Bronchial epithelial cell (primary cell): ENCODE results near the gene NRIP2. TPM values are rescaled to one million over a fixed set of nuclear protein-coding genes. Genes with fewer than 3 reads are reported as not detected.

Experiments used
- DNase-seq: peaks from one replicate; pipeline ENCODE4 v3.0.0-alpha.2; 2010; ENCODE audit warnings: low read depth
- FAIRE-seq: peaks from 2 replicates; lab custom pipeline; 2011; peaks lifted over from hg19 to GRCh38; lab: Jason Lieb, UNC
- H3K27me3 ChIP-seq: 2 replicates; pipeline ENCODE4 v1.5.1; 2011; ENCODE audit warnings: low read length; ENCODE audit not compliant: control insufficient read depth, insufficient read depth
- H3K36me3 ChIP-seq: 2 replicates; pipeline ENCODE4 v1.5.1; 2011; ENCODE audit warnings: low read length; ENCODE audit not compliant: control insufficient read depth, insufficient read depth
- H3K4me3 ChIP-seq: 2 replicates; pipeline ENCODE4 v1.5.1; 2011; ENCODE audit warnings: mild to moderate bottlenecking, low read depth, low read length, control low read depth
- CTCF ChIP-seq: IDR thresholded peaks from 2 replicates; pipeline ENCODE4 v1.5.1; 2011; ENCODE audit warnings: mild to moderate bottlenecking, moderate library complexity, low read length, control low read depth, inconsistent platforms; ENCODE audit not compliant: insufficient read depth, severe bottlenecking
- total RNA-seq: library from RNA; depleted of rRNA; stranded (reverse); fragments of >200 nt; gene quantifications from 2 replicates; pipeline ENCODE4 v1.2.1, GENCODE V29; 2014

Gene NRIP2
- total RNA-seq, 1 donor from 2014 or later: not detected

GRCh38 chr12:2829275-2829674 is 5.6 kb downstream of the NRIP2 start:
- TF ChIP-seq CTCF: no peak
- FAIRE-seq (no peak), DNase-seq (no peak)
- no peaks in the 10 kb centered on the region for H3K27me3 ChIP-seq
- H3K36me3 ChIP-seq: peaks cover 16% of the 10 kb centered on the region
- H3K4me3 ChIP-seq: no peak overlapping the region

GRCh38 chr12:2826721-2827515 is 7.9 kb downstream of the NRIP2 start:
- no peak overlapping the region for H3K4me3 ChIP-seq
- FAIRE-seq: no peak
- no peaks in the 10 kb centered on the region for H3K27me3 ChIP-seq
- DNase-seq: no peak
- no peak for TF ChIP-seq CTCF
- peaks cover 26% of the 10 kb centered on the region for H3K36me3 ChIP-seq

- FAIRE-seq (no peak), DNase-seq (no peak)
- H3K36me3 ChIP-seq: peaks cover 29% of the 10 kb centered on the region
- H3K4me3 ChIP-seq: no peak overlapping the region
- no peaks in the 10 kb centered on the region for H3K27me3 ChIP-seq
- no peak for TF ChIP-seq CTCF
These were observed 8.8 kb downstream of the NRIP2 start for GRCh38 chr12:2826036-2826435.

GRCh38 chr12:2825132-2825531 is 9.7 kb downstream of the NRIP2 start:
- H3K27me3 ChIP-seq: no peaks in the 10 kb centered on the region
- no peak for DNase-seq
- peaks cover 29% of the 10 kb centered on the region for H3K36me3 ChIP-seq
- no peak overlapping the region for H3K4me3 ChIP-seq
- FAIRE-seq: no peak
- no peak for TF ChIP-seq CTCF

- Histone ChIP-seq H3K4me3 (no peak overlapping the region), H3K27me3 (no peaks in the 10 kb centered on the region), H3K36me3 (peaks cover 31% of the 10 kb centered on the region)
- DNase-seq (no peak), FAIRE-seq (no peak)
- no peak for TF ChIP-seq CTCF
These were observed 10.3 kb downstream of the NRIP2 start for GRCh38 chr12:2824541-2824940.
